Panc1 (cell line): ENCODE measurements around the gene FANCI. TPM values are rescaled to one million over a fixed set of nuclear protein-coding genes. Genes with fewer than 3 reads are reported as not detected.

Experiments
- ATAC-seq: fragments of 200-7000 bp; cut with Tn5 transposase; 2 replicates; pipeline ENCODE4 v1.9.1; 2020; ENCODE audit warnings: mild to moderate bottlenecking, moderate library complexity
- BruUV-seq: library from RNA; stranded (reverse); fragments of 400-500 nt; replicated peaks from 2 replicates; lab custom pipeline; 2021; lab: Mats Ljungman, UMichigan
- CTCF ChIA-PET: fragments of 300-600 bp; sonication (Branson Sonifier 250); formaldehyde crosslinking; loops from one replicate; lab custom pipeline; 2022; ENCODE audit warnings: antibody characterized with exemption; lab: Charles Lee
- POLR2A ChIA-PET: fragments of 300-600 bp; sonication (Branson Sonifier 250); formaldehyde crosslinking; loops from one replicate; lab custom pipeline; 2022; ENCODE audit warnings: antibody characterized with exemption; lab: Charles Lee
- DNase-seq: peaks from one replicate; pipeline ENCODE4 v3.0.0-alpha.2; 2010; ENCODE audit warnings: low read depth, low spot score
- H3K27ac ChIP-seq: 2 replicates; pipeline ENCODE4 v1.5.1; 2011; ENCODE audit warnings: mild to moderate bottlenecking, low read length, inconsistent platforms
- H3K27me3 ChIP-seq: fragments of 200-500 bp; sonication (Bioruptor generic); 2 replicates; pipeline ENCODE4 v1.6.0; 2014; ENCODE audit warnings: low read length, inconsistent platforms; ENCODE audit not compliant: control insufficient read depth, insufficient read depth
- H3K36me3 ChIP-seq: fragments of 200-500 bp; sonication (Bioruptor generic); 2 replicates; pipeline ENCODE4 v1.5.1; 2014; ENCODE audit warnings: inconsistent platforms, mild to moderate bottlenecking, low read length, moderate library complexity; ENCODE audit not compliant: control insufficient read depth, insufficient read depth
- H3K4me1 ChIP-seq: 2 replicates; pipeline ENCODE4 v1.5.1; 2011; ENCODE audit warnings: inconsistent platforms, mild to moderate bottlenecking, low read length, moderate library complexity; ENCODE audit not compliant: control insufficient read depth, insufficient read depth
- H3K4me3 ChIP-seq, 2 experiments: 2 replicates each; pipeline ENCODE4 v1.5.1; 2011 to 2012; ENCODE audit warnings: low read depth in 2 of 2, low read length in 2 of 2, mild to moderate bottlenecking in 2 of 2, inconsistent platforms in 1 of 2, moderate library complexity in 1 of 2
- H3K9me3 ChIP-seq: fragments of 200-500 bp; sonication (Bioruptor generic); 2 replicates; pipeline ENCODE4 v1.5.1; 2014; ENCODE audit warnings: low read depth, mild to moderate bottlenecking, inconsistent platforms, low read length, moderate library complexity; ENCODE audit not compliant: control insufficient read depth, insufficient read depth
- POLR2AphosphoS5 ChIP-seq: IDR thresholded peaks from 2 replicates; pipeline ENCODE4 v1.6.1; 2012; ENCODE audit warnings: mild to moderate bottlenecking, low read depth, low read length, moderate library complexity
- REST ChIP-seq, 2 experiments: IDR thresholded peaks; 2 replicates each; pipeline ENCODE4 v1.6.1; 2011 to 2012; ENCODE audit warnings: low read depth in 2 of 2, control low read depth in 1 of 2, low read length in 1 of 2, mild to moderate bottlenecking in 1 of 2, moderate library complexity in 1 of 2; ENCODE audit not compliant: insufficient read depth in 1 of 2
- TCF7L2 ChIP-seq: IDR thresholded peaks from 2 replicates; pipeline ENCODE4 v1.6.1; 2011; ENCODE audit warnings: mild to moderate bottlenecking, low read depth, low read length, inconsistent platforms
- in situ Hi-C: cut with HindIII; loops from 2 replicates; pipeline ENCODE4 v1.10.0; 2016; ENCODE audit warnings: low sequenced_read_pairs, low pct_unique_long_range_greater_than_20kb
- intact Hi-C: fragments of 100-400 bp; cut with micrococcal nuclease; formaldehyde crosslinking; loops from one replicate; pipeline ENCODE4 v1.10.0; 2022; ENCODE audit not compliant: unreplicated experiment
- total RNA-seq: library from RNA; stranded (reverse); gene quantifications from one replicate; pipeline ENCODE4 v1.2.1, GENCODE V29; 2021; ENCODE audit not compliant: unreplicated experiment
- TF ChIP-seq, protein P1 (sequence below): fragments of 450-650 bp; IDR thresholded peaks from 2 replicates; pipeline ENCODE4 v1.5.1; 2017; ENCODE audit warnings: mild to moderate bottlenecking

The FANCI gene
- total RNA-seq, 1 experiment from 2014 or later = 96.2 TPM

- Histone ChIP-seq H3K4me1 (no peaks in the 10 kb centered on the region), H3K4me3 (no peak overlapping the region), H3K9me3 (no peaks in the 10 kb centered on the region), H3K27ac (no peak overlapping the region), H3K36me3 (peaks cover 29% of the 10 kb centered on the region), H3K27me3 (no peaks in the 10 kb centered on the region)
- TF ChIP-seq, protein P1, sequence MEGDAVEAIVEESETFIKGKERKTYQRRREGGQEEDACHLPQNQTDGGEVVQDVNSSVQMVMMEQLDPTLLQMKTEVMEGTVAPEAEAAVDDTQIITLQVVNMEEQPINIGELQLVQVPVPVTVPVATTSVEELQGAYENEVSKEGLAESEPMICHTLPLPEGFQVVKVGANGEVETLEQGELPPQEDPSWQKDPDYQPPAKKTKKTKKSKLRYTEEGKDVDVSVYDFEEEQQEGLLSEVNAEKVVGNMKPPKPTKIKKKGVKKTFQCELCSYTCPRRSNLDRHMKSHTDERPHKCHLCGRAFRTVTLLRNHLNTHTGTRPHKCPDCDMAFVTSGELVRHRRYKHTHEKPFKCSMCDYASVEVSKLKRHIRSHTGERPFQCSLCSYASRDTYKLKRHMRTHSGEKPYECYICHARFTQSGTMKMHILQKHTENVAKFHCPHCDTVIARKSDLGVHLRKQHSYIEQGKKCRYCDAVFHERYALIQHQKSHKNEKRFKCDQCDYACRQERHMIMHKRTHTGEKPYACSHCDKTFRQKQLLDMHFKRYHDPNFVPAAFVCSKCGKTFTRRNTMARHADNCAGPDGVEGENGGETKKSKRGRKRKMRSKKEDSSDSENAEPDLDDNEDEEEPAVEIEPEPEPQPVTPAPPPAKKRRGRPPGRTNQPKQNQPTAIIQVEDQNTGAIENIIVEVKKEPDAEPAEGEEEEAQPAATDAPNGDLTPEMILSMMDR = no peak
- no peak for TF ChIP-seq REST (IDR thresholded peaks at IDR 0.05; ENCODE audit: insufficient read depth in 1 of 2, low read depth in 2 of 2, low read length in 1 of 2)
- 0 out of 2 replicates have a peak, but pooled peaks have one; percentile 5 for TF ChIP-seq POLR2AphosphoS5
- no peak for TF ChIP-seq TCF7L2
- in situ Hi-C loops (no loop called here), intact Hi-C loops (no loop called here)
- ChIA-PET POLR2A (no interaction called here), CTCF (no interaction called here)
- DNase-seq (no peak), ATAC-seq (no peak)
- BruUV-seq = no TSS peak
These were observed 72.7 kb downstream of the FANCI start for GRCh38 chr15:89316504-89316903.

GRCh38 chr15:89317186-89317720 lies 73.5 kb downstream of the FANCI start:
- POLR2A ChIA-PET = no interaction called here
- TSS peak; percentile 28 for BruUV-seq

More at GRCh38 chr15:89317186-89317720, 73.5 kb downstream of the FANCI start:
- Histone ChIP-seq H3K27me3 (no peaks in the 10 kb centered on the region), H3K4me3 (no peak overlapping the region), H3K36me3 (peaks cover 29% of the 10 kb centered on the region), H3K4me1 (no peaks in the 10 kb centered on the region), H3K9me3 (no peaks in the 10 kb centered on the region), H3K27ac (no peak overlapping the region)
- in situ Hi-C loops = no loop called here
- intact Hi-C loops = no loop called here
- ATAC-seq (no peak), DNase-seq (no peak)
- peak; percentile 18; the same call in 1 of the 2 replicates for TF ChIP-seq POLR2AphosphoS5
- TF ChIP-seq REST (IDR thresholded peaks at IDR 0.05; ENCODE audit: insufficient read depth in 1 of 2, low read depth in 2 of 2, low read length in 1 of 2) = no peak
- CTCF ChIA-PET = no interaction called here
